ENCODE data around the gene PIPOX.

PIPOX gene

GRCh38 chr17:29019475-29020181, 23.3 kb upstream of the PIPOX start:
- DNase-seq (ENCODE audit: low read depth) = no peak

DNA sequence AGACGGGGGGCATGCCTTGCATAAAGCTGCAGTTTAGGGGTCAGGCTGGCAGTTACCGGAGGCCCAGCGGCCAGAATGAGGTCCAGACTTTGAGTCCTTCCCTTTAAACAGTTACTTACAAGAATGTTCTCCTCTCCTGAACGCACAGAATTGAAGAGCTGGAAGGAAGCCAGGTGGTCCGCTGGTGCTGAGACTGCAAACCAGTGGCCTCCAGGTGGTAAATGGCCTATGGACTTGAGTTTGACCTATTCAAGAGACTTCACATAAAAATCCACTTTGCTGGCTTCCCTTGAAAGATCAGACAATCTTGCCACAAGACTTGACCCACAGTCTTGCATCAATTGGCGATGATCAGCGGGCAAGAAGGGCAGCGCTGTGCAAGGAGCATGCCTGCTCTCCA, 22.4 kb upstream of the PIPOX start:
- no peak for DNase-seq (ENCODE audit: low read depth)

DNA sequence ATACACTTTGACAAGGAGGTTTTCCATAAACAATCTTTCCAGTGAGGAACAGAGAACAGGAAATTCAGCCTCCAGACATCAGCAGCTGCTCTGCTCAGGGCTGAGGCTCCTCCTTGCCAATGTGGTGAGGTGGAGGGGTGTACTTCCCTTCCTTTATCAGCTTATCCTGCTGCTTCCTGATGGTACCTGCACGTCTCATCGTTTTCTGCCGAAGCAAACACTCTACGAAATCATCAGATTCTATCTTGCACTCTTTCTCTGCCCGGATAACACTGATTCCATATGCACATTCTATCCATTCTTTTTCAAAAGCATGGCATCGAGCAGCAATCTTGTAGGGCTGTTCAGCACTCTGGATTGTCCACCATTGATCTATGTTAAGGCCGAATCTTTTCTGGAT, 21.7 kb upstream of the PIPOX start:
- no peak for DNase-seq (ENCODE audit: low read depth)

DNA sequence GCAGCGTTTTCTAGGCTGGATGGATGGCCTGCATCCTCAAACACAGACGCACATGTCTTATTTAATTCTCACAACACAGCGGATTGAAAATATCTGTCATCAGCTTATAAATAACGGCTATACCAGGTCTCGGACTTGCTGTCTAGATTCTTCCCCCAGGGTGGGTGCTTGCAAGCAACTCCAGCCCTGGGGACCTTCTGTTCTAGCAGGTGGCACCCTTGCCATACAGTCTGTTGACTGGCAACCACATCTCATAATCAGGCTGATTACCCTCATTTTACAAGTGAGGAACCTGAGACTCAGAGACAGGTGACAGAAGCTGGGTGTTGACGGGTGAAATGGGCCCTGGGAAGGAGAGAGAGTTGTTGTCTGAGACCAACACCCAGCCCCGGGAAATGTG, 20.9 kb upstream of the PIPOX start:
- DNase-seq (ENCODE audit: low read depth) = no peak

GRCh38 chr17:29024316-29024952, 18.5 kb upstream of the PIPOX start:
- DNase-seq (ENCODE audit: low read depth) = no peak

- no peak for DNase-seq (ENCODE audit: low read depth)
These were observed 11.5 kb upstream of the PIPOX start for GRCh38 chr17:29031488-29031887.

DNA sequence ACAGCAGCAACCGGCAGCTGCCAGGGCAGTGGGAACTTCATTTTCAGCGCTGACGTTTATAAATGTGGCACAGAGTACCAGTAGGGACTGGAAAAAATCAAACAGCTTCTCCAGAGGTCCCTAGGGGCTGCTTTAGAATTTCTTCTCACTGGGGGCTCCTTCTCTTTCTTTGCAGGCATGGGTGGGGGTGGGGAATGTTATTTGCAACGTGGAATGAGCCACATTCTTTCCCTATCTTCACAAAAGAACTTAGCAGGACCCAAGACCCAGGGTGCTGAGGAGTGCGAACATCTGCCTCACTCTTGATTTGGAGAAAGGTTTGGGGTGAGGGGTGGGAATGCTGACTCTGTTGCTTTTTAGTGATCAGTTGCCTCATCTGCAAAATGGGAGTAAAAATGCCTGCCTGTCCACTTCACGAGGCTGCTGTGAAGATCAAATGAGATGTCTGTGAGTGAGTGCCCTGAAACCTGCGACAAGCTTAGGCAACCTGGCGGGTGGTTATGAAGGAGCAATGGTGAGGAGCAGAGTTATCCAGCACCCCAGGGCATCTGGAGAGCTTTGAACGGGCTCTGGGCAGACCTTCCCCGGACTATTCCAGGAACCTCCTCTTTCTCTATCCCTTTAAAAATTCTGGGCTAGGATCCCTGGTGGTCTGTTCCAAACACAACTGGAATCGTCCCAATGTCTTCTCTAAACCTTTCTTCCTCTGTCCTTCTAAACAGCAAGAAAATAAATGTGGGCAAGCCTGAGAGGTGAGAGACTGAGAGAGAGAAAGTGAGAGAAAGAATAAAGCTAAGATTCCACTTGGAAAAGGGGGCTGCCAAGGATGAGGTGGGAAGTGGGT, 10.7 kb upstream of the PIPOX start:
- no peak for DNase-seq (ENCODE audit: low read depth)

GRCh38 chr17:29032857-29033197, 10.1 kb upstream of the PIPOX start:
- no peak for DNase-seq (ENCODE audit: low read depth)

GRCh38 chr17:29034510-29034909, 8.4 kb upstream of the PIPOX start:
- DNase-seq (ENCODE audit: low read depth) = no peak

DNA sequence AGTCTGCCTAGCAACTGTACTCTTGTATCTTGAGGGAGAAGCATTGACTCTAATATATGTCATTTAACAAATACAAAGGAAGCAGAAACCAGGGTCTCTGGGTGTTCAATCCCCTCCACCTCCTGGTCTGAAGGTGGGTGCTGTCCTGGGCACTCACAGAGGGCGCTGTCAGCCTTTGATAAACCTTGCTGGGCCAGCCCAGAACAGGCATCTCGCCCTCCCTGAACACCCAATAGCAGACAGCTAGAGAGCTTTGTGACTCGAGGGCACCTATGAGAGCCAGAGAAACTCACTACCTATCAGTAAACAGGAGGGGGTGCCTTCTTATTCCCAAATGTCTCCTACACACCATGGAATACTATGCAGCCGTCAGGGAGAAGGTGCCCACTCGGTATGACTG, 6.4 kb upstream of the PIPOX start:
- DNase-seq (ENCODE audit: low read depth) = no peak

GRCh38 chr17:29037739-29038084, 5.2 kb upstream of the PIPOX start:
- no peak for DNase-seq (ENCODE audit: low read depth)

- no peak for DNase-seq (ENCODE audit: low read depth)
These were observed 4.7 kb upstream of the PIPOX start for GRCh38 chr17:29038085-29038795.

- DNase-seq (ENCODE audit: low read depth) = peak; percentile 63
These were observed 3.0 kb upstream of the PIPOX start for GRCh38 chr17:29039764-29040598.

- DNase-seq (ENCODE audit: low read depth) = no peak
These were observed 1.9 kb upstream of the PIPOX start for GRCh38 chr17:29041091-29041490.

- DNase-seq (ENCODE audit: low read depth) = no peak
These were observed 1.4 kb upstream of the PIPOX start for GRCh38 chr17:29041571-29041970.

DNA sequence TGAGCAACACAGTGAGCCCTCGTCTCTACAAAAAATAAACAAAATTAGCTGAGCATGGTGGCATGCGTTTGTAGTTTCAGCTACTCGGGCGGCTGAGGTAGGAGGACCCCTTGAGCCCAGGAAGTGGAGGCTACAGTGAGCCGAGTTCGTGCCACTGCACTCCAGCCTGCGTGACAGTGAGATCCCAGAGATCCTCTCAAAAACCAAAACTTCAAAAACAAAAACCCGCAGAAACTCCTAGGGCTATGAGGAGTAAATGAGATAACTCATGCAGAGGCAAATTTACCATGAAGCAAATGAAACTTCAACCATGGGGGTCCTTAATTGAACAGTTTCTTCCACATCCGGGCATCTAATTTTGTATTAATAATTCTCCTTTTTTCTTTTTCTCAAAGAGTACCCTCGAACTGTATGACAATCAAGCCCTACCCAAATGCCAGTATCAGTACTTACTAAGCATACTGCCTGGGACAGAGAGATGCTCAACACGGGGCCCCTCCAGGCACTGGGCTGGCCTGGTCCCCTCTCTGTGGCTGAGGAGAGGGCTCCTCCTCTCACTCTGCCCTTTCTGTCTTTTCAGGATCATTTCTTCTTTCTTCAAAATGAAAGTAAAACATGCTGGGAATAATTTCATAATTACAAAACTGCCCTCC, 789 bp upstream of the PIPOX start:
- DNase-seq (ENCODE audit: low read depth) = no peak

GRCh38 chr17:29043539-29044145, 701 bp downstream of the PIPOX start:
- no peak for DNase-seq (ENCODE audit: low read depth)

- DNase-seq (ENCODE audit: low read depth) = no peak
These were observed 2.1 kb downstream of the PIPOX start for GRCh38 chr17:29045026-29045425.

- no peak for DNase-seq (ENCODE audit: low read depth)
These were observed 3.0 kb downstream of the PIPOX start for GRCh38 chr17:29045734-29046472.

DNA sequence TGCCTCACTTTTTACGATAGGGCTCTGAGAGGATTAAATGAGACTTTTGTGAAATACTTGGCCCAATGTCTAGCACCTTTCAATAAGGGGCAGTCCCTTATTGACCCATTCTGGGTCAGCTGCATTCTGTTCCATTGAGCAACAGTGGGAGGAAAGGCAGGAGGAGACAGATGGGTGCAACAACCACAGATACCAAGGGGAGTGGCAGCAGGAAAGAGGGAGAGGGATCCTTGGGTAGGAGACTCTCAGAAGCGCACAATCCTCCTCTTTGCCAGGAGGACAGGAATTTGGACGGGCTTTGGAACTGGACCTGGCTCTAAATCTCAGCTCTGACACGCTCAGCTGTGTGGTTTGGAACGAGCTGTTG, 3.5 kb downstream of the PIPOX start:
- no peak for DNase-seq (ENCODE audit: low read depth)
